Activated T-helper 2 cell treated with anti-CD3 and anti-CD28 coated beads, Interferon-gamma antibody, Interleukin-2, Interleukin-4, amounts not matched to agents 10 μg/mL and 5 μg/mL and 100 μg/mL, durations not matched to agents 14 hours and 24 hours and 36 hours (primary cell): ENCODE data around the gene CKS1B. TPM values are rescaled to one million over a fixed set of nuclear protein-coding genes. Genes with fewer than 3 reads are reported as not detected.

Source experiments
- DNase-seq: peaks from one replicate; pipeline ENCODE4 v3.0.0; 2021; ENCODE audit warnings: low spot score
- H3K27ac Mint-ChIP-seq: one replicate; pipeline ENCODE4 v1.8.0; 2021; ENCODE audit warnings: mixed read lengths
- H3K27me3 Mint-ChIP-seq: one replicate; pipeline ENCODE4 v1.8.0; 2021; ENCODE audit warnings: low read depth, mixed read lengths
- H3K36me3 Mint-ChIP-seq: one replicate; pipeline ENCODE4 v1.8.0; 2021; ENCODE audit warnings: low read depth, mixed read lengths
- H3K4me1 Mint-ChIP-seq: one replicate; pipeline ENCODE4 v1.8.0; 2021; ENCODE audit warnings: low read depth, mixed read lengths
- H3K4me3 Mint-ChIP-seq: one replicate; pipeline ENCODE4 v1.8.0; 2021; ENCODE audit warnings: low read depth, mild to moderate bottlenecking, moderate library complexity, mixed read lengths
- H3K9me3 Mint-ChIP-seq: one replicate; pipeline ENCODE4 v1.8.0; 2021; ENCODE audit warnings: mixed read lengths
- intact Hi-C: fragments of 100-400 bp; cut with micrococcal nuclease; formaldehyde crosslinking; loops from one replicate; pipeline ENCODE4 v1.15.1; 2023
- total RNA-seq: library from RNA; stranded (reverse); gene quantifications from 2 replicates; pipeline ENCODE4 v1.2.3, GENCODE V29; 2022

The CKS1B gene
- total RNA-seq, 1 donor from 2014 or later: 169 TPM

DNA sequence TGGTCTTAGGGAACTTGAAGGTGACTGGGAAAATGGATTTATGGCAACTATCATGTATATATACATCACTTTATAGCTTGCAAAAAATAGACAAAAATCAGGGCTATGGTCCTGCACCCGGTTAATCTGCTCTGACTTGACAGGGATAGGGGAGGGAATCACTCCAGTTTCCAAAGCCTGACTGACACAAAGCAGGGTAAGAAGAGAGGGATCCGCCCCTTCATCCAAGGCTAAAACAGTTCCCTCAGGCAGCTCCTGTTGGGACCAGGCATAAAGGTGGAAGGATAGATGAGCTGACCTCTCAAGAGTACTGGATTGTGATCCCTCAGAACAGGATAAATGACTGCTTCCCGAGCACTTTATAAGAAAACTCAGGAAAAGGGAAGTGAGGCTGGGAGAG, 19.9 kb upstream of the CKS1B start:
- Mint-ChIP-seq H3K4me1 (peaks cover 59% of the 10 kb centered on the region), H3K27me3 (no peaks in the 10 kb centered on the region), H3K9me3 (no peaks in the 10 kb centered on the region), H3K36me3 (peaks cover 23% of the 10 kb centered on the region), H3K27ac (peak overlapping the region; percentile 99), H3K4me3 (peak overlapping the region; percentile 95)
- intact Hi-C loops: loop anchor here (10.0 kb wide), 2 partner anchors 50 to 630 kb away; partner anchors contain the start of genes AQP10, ATP8B2 and ZBTB7B
- DNase-seq: no peak

DNA sequence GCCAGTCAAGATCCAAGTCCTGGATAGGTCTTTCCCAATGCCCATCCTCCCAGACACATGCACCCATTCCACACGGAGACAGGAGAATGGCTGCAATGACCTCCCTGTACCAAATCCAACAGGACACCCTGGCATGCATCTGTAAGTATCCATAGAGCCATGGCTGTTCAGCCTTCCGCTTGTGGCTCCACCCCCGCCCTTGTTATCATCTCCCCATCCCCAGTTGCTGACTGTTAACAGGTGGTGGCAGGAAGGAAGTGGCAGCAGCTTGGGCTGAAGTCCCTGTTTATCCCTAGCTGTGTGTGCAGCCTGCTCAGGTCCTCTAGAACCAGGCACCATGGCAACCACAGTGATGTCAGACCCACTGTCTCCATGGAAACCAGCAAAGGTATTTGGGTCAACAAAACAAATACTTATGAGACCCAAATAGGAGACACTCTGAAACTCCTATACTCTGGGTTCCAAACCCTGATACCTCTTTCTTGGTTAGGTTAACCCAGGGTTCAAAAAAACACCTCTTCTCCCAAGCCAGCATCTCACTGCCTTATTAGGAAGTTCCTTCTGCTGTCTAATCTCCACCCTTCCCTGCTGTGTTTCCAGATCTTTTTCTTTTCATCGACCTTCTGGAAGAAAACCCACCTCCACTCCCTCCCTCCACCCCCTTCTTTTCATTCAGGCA, 19.3 kb upstream of the CKS1B start:
- Mint-ChIP-seq H3K4me3 (peak overlapping the region; percentile 95), H3K36me3 (peaks cover 23% of the 10 kb centered on the region), H3K27me3 (no peaks in the 10 kb centered on the region), H3K9me3 (no peaks in the 10 kb centered on the region), H3K27ac (peak overlapping the region; percentile 99), H3K4me1 (peaks cover 59% of the 10 kb centered on the region)
- DNase-seq: peak; percentile 90
- intact Hi-C loops: loop anchor here (1.0 to 10.0 kb wide), 4 partner anchors 18 to 630 kb away; partner anchors contain the start of genes AQP10, ATP8B2, UBE2Q1 and ZBTB7B

DNA sequence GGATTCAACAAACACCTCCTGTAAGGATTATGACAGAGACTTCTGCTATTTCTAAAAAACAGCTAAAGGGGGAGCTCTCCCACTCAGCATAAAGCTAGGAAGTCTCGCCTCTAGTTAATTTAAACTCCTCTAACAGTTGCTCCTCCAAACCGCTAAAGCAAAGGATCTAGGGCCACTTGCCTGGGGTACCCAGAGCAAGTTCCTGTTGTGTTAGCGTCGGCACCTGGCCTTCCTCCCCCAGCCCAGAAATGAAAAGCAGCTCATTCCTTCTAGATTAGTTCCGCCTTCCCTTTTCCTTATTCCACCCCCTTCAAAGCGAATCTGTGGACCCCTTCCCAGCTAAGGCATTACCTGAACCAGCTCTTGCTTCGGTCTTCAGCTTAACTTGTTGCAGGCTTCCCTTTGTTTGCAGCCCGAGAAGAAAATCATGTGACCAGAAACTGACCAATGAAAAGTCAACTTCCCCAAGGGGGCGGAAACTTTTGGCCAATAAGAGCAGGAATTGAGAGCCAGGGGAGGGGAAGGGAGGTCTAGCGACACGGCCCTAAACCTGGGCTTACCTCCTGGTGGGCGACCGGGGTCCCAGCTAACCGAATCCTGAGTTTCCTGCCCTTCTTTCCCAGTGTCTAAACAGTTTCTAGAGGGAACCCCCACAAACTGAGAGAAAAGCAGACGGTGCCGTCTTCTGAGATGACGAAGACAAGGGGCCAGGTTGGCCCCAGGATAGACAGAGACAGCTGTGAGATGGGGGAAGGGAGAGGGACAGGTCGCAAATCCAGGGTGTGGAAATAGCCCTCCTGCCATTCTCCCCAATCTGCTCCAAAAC, 18.6 kb upstream of the CKS1B start, which contains the start of gene PBXIP1:
Gene PBXIP1, minus strand, starts transcription at position 382 of the 826 bp plus-strand sequence. CDS start 2,378 bp downstream, outside the sequence.
- peak within 1 kb of the TSS; percentile 99 for H3K27ac Mint-ChIP-seq
- intact Hi-C loops: loop anchor here (1.0 to 10.0 kb wide), 4 partner anchors 19 to 631 kb away; partner anchors contain the start of genes AQP10, ATP8B2, UBE2Q1 and ZBTB7B
- H3K36me3 Mint-ChIP-seq: peaks cover 23% of the 10 kb centered on the region
- peaks cover 58% of the 10 kb centered on the region for H3K4me1 Mint-ChIP-seq
- no peaks in the 10 kb centered on the region for H3K27me3 Mint-ChIP-seq
- no peaks in the 10 kb centered on the region for H3K9me3 Mint-ChIP-seq
- DNase-seq: peak; percentile 86
- H3K4me3 Mint-ChIP-seq: peak within 1 kb of the TSS; percentile 95

DNA sequence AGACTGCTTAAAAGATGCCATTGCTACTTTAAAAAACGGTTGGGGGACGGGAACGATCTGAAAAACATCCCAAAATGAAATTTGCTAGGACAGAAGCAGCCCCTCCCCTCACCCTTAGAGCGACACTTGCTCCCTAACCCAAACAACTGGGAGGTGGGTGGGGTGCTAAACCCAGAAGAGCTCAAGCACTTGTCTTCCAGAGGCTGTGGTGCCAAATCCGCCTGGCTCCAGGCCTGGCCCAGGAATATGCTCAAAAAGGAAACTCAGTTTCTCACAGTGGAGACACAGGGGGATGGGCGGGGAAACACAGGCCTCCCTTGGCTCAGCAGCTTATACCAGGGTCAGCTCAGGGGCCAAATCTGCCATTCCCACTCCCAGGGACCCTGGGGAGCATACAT, 17.9 kb upstream of the CKS1B start:
- intact Hi-C loops: loop anchor here (5.0 to 10.0 kb wide), 3 partner anchors 48 to 632 kb away; partner anchors contain the start of genes AQP10, ATP8B2, UBE2Q1 and ZBTB7B
- Mint-ChIP-seq H3K9me3 (no peaks in the 10 kb centered on the region), H3K36me3 (peaks cover 26% of the 10 kb centered on the region), H3K4me1 (peaks cover 56% of the 10 kb centered on the region), H3K4me3 (peak overlapping the region; percentile 95), H3K27me3 (no peaks in the 10 kb centered on the region), H3K27ac (peak overlapping the region; percentile 99)
- DNase-seq: no peak

DNA sequence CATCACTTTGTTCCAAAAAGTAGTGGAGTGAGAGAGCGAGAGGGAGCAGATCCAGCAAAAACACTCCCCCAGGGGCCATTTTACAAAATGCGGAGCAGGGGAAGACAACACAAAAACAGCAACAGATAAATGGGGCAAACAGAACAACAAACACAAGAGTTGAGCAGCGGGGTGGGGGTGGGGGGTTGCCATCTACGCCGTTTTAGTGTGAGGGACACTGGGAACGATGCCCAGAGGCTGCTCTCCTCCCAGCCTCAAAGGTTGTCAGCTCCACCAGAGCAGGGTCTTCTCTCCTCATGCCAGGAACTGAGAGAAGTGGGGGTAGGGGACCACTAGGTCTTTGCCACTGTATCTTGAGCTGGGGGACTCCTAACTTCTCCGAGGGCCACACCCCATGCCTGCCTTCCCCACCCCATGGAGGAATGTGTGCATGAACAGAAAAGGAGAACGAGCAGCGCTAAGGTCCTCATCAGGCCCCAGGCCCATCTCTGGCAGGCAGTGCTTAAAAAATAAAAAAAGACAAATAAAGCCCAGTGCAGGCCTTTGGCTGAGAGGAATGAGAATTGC, 17.3 kb upstream of the CKS1B start:
- H3K9me3 Mint-ChIP-seq: no peaks in the 10 kb centered on the region
- peaks cover 50% of the 10 kb centered on the region for H3K4me1 Mint-ChIP-seq
- H3K27ac Mint-ChIP-seq: peak overlapping the region; percentile 17
- H3K4me3 Mint-ChIP-seq: peak overlapping the region; percentile 10
- no peaks in the 10 kb centered on the region for H3K27me3 Mint-ChIP-seq
- intact Hi-C loops: loop anchor here (5.0 to 10.0 kb wide), 3 partner anchors 48 to 632 kb away; partner anchors contain the start of genes AQP10, ATP8B2, UBE2Q1 and ZBTB7B
- H3K36me3 Mint-ChIP-seq: peaks cover 25% of the 10 kb centered on the region
- DNase-seq: no peak

DNA sequence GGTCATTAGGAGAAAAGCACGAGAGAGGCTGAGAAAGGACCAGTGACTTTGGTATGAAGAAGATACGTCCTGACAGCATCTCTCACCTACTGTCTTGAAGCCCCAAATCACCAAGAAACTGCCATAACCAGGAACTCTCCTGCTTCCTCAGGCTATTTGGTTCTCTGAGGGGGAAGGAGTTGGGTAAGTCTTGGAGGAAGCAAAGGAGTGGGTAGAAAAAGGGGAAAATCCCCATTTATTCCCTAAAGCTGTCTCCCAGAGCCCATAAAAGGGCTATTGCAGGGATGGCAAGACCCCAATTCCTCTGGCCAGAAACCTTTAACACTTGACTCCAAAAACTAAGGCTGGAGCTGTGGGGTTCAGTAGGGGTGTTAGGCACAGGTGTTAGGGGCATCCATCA, 16.4 kb upstream of the CKS1B start:
- Mint-ChIP-seq H3K27me3 (no peaks in the 10 kb centered on the region), H3K4me1 (peaks cover 48% of the 10 kb centered on the region), H3K4me3 (no peak overlapping the region), H3K9me3 (no peaks in the 10 kb centered on the region), H3K36me3 (peaks cover 33% of the 10 kb centered on the region), H3K27ac (no peak overlapping the region)
- intact Hi-C loops: loop anchor here (5.0 to 10.0 kb wide), 3 partner anchors 47 to 633 kb away; partner anchors contain the start of genes AQP10, ATP8B2, UBE2Q1 and ZBTB7B
- no peak for DNase-seq

- Mint-ChIP-seq H3K4me3 (peak overlapping the region; percentile 30), H3K27ac (peak overlapping the region; percentile 12), H3K36me3 (peaks cover 41% of the 10 kb centered on the region), H3K4me1 (peaks cover 48% of the 10 kb centered on the region), H3K27me3 (no peaks in the 10 kb centered on the region), H3K9me3 (no peaks in the 10 kb centered on the region)
- DNase-seq: no peak
- intact Hi-C loops: loop anchor here (5.0 to 10.0 kb wide), 3 partner anchors 46 to 634 kb away; partner anchors contain the start of genes AQP10, ATP8B2, UBE2Q1 and ZBTB7B
Measured at GRCh38 chr1:154958681-154959425, 15.6 kb upstream of the CKS1B start.

- Mint-ChIP-seq H3K36me3 (peaks cover 45% of the 10 kb centered on the region), H3K27ac (no peak overlapping the region), H3K4me3 (peak overlapping the region; percentile 56), H3K9me3 (no peaks in the 10 kb centered on the region), H3K27me3 (no peaks in the 10 kb centered on the region), H3K4me1 (peaks cover 44% of the 10 kb centered on the region)
- intact Hi-C loops: loop anchor here (5.0 to 10.0 kb wide), 3 partner anchors 45 to 635 kb away; partner anchors contain the start of genes AQP10, ATP8B2, UBE2Q1 and ZBTB7B
- no peak for DNase-seq
Measured at GRCh38 chr1:154959426-154959780, 15.1 kb upstream of the CKS1B start.

GRCh38 chr1:154960446-154961136, 13.9 kb upstream of the CKS1B start:
- Mint-ChIP-seq H3K27me3 (no peaks in the 10 kb centered on the region), H3K4me1 (peaks cover 32% of the 10 kb centered on the region), H3K4me3 (peak overlapping the region; percentile 94), H3K36me3 (peaks cover 57% of the 10 kb centered on the region), H3K27ac (peak overlapping the region; percentile 84), H3K9me3 (no peaks in the 10 kb centered on the region)
- DNase-seq: no peak
- intact Hi-C loops: loop anchor here (1.0 to 5.0 kb wide), 2 partner anchors 14 to 102 kb away; partner anchors contain the start of genes CKS1B and EFNA4

- Mint-ChIP-seq H3K27me3 (no peaks in the 10 kb centered on the region), H3K36me3 (peaks cover 60% of the 10 kb centered on the region), H3K27ac (peak within 1 kb of the TSS; percentile 84), H3K4me3 (peak within 1 kb of the TSS; percentile 94), H3K9me3 (no peaks in the 10 kb centered on the region), H3K4me1 (peaks cover 24% of the 10 kb centered on the region)
- intact Hi-C loops: loop anchor here (1.0 to 5.0 kb wide), 2 partner anchors 13 to 101 kb away; partner anchors contain the start of genes CKS1B and EFNA4
- peak; percentile 82 for DNase-seq
Measured at GRCh38 chr1:154961207-154962155, 13.0 kb upstream of the CKS1B start, which contains the start of gene PYGO2. PYGO2 (minus strand) TSS chr1:154961782; CDS start chr1:154961576, 206 bp downstream.
